ENCODE data around the gene SLC1A2.

DNA sequence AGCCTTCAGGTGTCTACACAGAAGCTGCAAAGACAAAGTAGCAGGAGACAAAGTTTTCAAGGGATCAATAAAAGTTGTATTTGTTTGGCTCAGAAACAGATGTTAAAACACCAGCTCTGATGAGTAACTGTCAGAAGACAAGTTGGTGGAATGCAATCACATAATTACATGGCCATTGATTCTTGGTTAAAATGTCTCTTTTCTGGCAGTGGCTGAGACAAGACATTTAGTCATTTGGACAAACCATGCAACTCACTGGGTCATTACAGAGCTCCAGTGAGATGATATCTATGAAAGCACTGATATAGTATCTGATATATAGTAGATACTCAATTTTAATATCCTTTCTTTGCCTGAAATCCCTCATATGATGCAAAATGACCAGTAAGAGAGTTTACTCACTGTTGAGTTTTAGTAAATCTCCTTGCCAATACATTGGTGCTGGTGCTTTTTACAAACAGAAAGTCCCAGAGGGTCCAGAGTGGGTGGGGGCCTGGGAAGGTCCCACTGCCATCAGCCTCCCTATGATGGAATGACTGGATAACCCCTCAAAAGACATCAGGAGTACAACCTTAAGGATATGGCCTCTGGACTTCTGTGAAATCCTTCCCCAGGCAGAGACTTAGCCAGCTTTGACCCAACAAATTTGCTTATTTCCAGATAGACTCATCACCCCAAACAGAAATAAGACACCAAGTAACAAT lies 95.0 kb downstream of the SLC1A2 start:
- no peak for TF ChIP-seq EZH2 (IDR thresholded peaks at IDR 0.05; ENCODE audit: borderline replicate concordance, low read depth, low read length, poor library complexity, severe bottlenecking)
- TF ChIP-seq, protein P1, sequence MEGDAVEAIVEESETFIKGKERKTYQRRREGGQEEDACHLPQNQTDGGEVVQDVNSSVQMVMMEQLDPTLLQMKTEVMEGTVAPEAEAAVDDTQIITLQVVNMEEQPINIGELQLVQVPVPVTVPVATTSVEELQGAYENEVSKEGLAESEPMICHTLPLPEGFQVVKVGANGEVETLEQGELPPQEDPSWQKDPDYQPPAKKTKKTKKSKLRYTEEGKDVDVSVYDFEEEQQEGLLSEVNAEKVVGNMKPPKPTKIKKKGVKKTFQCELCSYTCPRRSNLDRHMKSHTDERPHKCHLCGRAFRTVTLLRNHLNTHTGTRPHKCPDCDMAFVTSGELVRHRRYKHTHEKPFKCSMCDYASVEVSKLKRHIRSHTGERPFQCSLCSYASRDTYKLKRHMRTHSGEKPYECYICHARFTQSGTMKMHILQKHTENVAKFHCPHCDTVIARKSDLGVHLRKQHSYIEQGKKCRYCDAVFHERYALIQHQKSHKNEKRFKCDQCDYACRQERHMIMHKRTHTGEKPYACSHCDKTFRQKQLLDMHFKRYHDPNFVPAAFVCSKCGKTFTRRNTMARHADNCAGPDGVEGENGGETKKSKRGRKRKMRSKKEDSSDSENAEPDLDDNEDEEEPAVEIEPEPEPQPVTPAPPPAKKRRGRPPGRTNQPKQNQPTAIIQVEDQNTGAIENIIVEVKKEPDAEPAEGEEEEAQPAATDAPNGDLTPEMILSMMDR (conservative IDR thresholded peaks at IDR 0.05; ENCODE audit: low read depth, low read length) = no peak
